Middle frontal gyrus (tissue), 1 donor: ENCODE results near the gene TIMM8B.
"Not testable (repeated sequence)": the region's sequence is repeated elsewhere in the genome, so short reads cannot be mapped to it uniquely, and the experiment has no call there.

Experiments
- DNase-seq: peaks from one replicate; pipeline ENCODE4 v3.0.0-alpha.2; 2015; ENCODE audit warnings: low spot score; ENCODE audit errors: extremely low spot score

The TIMM8B gene, protein sequence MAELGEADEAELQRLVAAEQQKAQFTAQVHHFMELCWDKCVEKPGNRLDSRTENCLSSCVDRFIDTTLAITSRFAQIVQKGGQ

DNA sequence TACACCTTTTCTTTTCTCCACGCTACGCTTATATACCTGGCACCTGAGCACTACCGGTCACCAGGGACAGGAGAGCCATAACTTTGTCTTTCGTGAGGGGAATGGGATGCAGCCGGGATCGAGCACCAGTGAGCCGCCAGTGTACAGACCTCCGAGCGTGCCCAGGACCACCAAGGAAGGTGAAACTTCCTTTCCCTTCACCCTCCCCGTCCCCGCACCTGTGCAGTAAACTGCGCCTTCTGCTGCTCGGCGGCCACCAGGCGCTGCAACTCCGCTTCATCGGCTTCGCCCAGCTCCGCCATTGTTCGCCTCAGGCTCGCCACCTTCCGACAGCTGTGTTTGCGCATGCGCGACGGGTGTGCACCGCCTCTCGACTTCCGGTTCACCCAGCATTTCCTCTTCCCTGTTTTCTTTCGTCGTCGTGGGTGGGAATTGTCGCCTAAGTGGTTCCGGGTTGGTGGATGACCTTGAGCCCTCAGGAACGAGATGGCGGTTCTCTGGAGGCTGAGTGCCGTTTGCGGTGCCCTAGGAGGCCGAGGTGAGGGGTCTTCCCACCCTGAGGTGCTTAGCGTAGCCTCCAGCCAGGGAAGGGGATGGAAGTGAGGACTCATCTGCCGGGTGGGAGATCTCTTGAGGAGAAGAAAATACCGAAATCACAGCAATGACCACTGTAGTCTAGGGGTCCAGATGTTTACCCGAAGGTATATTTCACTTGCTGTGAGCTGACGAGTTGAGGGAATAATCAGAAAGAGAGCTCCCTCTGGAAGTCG lies at the start of gene TIMM8B, which contains the start of gene SDHD:
Gene TIMM8B, minus strand, starts transcription at position 335 of the 770 bp plus-strand sequence. Its CDS starts 33 bp downstream, at position 302.
Gene SDHD, plus strand, starts transcription at position 452 of the 770 bp plus-strand sequence. Its CDS starts 35 bp downstream, at position 487.
- DNase-seq, result peak; percentile 96

DNA sequence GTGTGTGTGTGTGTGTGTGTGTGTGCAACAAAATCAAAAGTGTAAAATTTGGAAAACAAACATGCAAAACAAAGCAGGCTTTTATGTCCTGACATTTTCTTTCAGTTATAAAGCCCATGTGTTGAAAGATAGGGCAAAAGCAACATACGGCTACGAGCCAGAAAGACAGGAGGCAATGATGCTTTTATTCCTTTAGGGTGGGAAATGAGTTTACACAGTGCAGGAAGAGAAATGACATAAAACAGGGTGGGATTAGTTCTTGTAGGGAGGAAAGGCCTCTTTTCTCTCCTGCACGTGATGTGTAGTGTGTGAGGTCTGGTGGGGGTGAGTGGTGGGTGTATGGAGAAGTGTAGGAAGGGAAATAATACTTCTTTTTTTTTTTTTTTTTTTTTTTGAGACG lies 47.9 kb upstream of the TIMM8B start:
- no peak for DNase-seq

DNA sequence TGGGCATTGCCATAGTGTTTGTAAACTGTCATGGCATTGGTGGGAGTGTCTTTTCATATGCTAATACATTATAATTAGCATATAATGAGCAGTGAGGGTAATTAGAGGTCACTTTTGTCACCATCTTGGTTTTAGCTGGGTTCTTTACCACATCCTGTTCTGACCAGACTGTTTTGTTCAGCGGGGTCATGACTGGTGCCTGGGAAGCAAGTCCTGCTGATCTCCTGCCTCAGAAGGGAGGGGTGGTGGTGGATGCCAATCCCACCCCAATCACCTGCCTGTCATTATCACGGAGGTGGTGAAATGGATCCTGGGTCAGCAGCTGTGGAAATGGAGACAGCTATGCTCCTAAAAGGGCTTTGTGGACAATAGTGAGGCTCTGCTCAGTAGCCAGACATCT lies 46.2 kb upstream of the TIMM8B start:
- DNase-seq, result no peak

DNA sequence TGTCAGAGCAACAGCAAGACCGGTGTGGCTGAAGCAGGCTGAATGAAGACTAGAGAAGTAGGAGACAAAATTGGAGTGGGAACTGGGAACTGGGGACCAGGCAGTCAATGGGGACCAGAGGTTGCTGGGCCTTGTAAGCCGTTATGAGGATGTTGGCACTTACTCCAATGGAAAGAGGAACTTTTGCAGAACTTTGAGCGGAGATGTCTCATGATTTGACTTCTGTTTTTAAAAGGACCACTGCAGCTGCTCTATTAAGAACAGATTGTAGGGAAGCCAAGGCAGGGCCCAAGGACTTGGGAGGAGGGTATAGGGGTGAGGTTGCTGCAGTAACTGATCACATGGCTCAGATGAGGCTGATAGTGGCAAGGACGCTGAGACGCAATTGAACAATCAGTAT lies 43.1 kb upstream of the TIMM8B start:
- no peak for DNase-seq

DNA sequence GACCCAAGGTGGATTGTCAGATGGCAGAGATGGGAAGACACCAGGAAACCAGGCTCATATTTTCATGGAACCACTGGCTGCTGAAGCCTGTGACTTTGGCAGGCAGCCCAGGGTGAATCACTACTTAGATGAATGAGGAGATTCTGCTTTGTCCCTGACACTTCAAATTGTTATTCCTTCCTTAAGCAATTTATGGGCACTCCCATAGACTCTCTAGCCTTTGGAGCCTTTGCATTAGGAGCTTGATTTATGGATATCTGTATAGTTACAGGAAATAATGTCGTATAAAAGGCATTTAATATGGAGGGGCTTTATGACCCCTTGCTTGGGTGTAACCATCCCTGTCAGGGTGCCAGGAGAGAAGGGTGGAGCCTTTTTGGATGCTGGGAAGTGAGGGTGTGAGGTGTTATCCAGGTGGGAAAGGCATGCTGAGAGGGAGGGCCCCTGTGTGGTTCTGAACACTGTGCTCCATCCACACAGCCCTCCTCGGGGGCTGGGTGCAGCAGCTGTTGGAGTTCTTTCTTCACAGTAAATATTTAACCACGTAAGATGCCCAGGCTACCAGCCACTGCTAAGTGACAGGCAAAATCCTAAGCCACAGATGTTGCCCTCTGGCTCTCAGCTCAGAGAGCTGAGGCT lies 42.0 kb upstream of the TIMM8B start:
- no peak for DNase-seq

DNA sequence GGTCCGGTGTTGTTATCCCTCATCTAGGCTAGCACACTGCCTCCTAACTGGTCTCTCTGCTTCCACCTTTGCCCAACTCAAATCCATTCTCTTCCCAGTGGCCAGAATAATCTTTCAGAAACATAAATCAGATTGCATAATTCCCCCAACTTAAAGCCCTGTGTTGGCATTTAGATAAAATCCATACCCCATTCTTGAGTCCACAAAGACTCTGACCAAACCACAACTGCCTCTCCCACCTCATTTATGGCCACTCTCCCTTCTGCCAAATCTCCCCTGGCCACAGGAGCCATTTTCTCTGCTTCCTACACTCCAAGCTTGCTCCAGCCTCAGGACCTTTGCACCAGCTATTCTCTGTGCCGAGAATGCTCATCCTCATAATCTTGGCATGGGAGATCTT lies 40.5 kb upstream of the TIMM8B start:
- DNase-seq, result no peak

DNA sequence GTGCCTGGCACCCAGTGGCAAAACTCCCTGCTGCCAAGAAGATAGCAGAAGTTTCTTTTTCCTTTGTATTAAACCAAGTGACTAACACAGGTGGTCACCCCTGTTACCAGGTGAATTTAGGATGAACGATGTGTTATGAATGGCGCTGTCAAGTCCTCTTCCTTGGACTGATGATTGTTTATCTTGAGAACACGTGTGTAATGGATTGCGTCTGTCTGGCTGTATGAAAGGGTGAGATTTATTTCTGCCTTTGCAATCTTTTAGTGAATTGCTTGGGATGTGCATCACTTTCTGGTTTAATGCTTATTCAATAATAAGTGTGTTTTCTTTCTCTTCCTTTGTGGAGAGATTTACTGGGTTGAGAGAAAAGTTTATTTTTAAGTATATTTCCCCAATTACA lies 36.6 kb upstream of the TIMM8B start:
- DNase-seq, result no peak

DNA sequence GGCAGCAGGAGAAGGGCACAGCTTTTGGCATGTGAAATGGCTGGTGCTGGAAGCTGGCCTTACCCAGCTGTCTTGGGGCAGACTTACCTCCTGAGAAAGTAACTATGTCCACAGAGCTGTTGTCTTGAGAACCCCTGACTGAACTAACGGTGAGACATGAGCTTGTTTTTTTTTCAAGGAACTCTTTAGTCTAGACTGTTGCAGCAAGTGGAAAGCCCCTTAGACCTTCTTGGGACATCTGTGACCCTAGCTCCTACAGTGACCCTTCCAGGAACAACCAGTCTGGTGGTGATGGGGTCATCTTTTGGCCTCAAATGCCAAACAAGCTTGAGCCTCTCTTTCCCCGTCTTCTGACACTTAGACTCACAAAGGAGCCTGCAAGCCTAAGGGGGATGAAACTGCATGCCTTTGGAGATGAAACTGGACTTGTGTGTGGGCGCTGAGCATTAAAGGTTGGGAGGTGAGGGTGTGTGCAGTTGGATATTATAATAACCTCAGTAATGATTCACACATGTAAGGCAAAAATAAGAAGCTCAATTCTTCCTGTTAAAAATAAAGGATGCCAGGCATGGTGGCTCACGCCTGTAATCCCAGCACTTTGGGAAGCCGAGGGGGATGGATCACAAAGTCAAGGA lies 35.5 kb upstream of the TIMM8B start:
- DNase-seq, result no peak

DNA sequence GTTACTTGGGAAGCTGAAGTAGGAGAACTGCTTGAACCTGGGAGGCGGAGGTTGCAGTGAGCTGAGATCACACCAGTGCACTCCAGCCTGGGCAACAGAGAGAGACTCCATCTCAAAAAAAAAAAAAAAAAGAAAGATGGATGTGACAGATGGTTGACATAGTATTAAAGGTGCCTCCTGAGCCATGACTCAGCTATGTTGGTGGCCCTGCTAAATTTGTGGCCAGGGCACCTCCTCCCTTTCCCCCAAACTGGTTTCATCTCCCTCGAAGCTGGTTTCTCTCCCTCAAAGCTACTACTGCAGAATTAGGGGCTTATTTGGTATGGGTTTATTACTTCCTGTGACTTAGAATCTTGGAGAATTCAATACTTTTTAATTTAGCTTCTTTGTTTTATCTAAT lies 31.6 kb upstream of the TIMM8B start:
- DNase-seq, result no peak

DNA sequence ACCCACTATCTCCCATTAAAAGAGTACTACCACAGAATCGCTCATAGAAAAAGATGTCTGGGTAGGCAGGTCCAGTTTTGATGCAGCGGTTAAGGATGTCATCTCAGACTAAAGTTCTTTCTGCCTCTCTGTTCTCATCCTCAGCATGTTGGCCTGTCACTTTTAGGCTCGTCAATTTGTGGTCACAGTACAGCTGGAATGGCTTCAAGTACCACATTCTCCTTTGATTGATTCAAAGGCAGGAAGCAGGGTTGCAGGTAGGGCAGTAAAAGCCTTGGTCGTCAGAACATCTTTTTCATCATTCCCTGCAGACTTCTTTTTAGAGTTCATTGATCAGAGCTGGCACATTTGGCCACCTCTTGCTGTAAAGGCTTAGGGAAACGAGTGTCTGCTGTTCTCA lies 28.8 kb upstream of the TIMM8B start:
- DNase-seq, result no peak

DNA sequence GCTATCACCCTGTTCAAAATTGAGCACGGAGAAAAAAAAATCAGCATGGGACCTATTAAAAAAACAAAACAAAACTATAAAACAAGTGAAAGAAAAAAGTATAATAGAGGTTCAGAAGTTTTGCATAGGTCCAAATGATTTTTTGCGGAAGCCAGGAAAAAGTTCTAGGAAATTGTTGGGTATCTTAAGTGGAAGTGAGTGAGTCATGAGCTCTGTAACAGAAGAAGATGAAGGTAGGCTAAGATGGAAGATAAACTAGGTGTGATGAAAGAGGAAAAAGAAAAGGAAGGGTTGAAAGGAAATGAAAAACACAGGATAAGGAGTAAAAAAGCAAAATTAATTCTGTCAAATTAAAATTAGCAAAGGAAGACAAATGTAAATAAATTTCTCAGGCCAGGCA lies 27.9 kb upstream of the TIMM8B start:
- DNase-seq, result no peak

DNA sequence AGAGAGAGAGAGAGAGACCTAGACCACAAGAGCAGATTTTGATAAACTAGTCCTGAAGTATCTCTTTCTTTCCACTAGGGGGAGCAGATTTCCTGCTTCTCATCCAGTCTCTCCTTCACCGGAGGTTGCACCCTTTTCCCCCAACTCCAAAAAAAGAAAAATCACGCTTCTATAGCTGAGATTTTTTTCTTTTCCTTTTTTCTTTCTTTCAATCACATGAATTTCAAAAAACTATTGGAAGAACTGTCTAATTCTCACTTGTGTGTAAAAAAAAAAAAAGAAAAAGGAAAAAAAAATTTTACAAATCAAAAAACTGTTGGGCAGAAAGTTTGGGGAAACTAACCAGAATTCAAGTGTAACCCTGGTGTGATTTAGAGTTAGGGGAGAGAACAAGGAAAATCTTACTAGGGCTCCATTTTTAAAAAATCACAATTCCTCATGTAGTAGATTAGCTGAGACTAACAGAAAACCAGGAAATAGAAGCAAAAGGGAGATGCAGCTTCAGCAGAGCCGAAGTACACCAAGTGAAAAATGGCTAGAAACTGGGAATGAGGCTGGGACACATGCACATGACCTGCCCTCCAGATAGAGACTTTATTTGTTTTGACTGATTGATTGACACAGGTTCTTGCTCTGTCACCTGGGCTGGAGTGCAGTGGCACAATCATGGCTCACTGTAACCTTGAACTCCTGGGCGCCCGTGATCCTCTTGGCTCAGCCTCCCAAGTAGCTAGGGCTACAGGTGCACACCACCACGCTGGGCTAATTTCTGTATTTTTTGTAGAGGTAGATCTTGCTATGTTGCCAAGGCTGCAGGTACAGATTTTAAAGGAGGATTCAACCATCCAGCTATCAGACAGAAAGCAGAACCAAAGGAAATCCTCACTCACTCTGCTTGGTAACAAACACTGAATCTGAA lies 27.2 kb upstream of the TIMM8B start:
- peak; percentile 26 for DNase-seq

DNA sequence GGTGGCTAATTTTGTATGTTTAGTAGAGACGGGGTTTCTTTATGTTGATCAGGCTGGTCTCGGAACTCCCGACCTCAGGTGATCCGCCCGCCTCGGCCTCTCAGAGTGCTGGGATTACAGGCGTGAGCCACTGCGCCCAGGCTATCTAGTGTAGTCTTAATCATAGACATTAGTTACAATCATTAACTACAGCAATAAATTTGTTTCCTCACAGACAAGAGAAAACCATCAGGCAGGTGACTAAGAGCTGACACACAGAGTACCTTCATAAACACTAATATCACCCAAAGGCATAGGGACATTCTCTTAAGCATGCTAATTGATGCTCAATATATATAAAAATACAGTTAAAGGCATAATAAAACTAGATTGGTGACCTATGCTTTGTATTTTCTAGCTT lies 19.5 kb upstream of the TIMM8B start:
- DNase-seq, result no peak

DNA sequence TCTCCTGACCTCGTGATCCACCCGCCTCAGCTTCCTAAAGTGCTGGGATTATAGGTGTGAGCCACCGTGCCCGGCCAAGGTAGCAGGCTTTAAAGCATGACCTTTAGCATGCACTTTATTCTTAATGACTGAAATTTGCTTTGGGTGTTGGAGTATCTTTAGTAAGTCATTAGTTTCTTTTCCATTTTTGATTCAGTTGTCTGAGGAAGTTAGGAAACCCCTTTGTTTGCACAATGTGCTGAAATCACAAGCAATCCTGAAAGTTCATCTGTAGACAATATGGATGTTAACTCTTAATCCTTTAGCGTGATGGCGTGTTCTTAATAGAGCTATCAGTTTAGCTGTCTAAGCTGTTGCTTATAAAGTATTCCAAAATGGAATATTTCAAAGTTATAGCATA lies 16.9 kb upstream of the TIMM8B start:
- DNase-seq, result no peak

DNA sequence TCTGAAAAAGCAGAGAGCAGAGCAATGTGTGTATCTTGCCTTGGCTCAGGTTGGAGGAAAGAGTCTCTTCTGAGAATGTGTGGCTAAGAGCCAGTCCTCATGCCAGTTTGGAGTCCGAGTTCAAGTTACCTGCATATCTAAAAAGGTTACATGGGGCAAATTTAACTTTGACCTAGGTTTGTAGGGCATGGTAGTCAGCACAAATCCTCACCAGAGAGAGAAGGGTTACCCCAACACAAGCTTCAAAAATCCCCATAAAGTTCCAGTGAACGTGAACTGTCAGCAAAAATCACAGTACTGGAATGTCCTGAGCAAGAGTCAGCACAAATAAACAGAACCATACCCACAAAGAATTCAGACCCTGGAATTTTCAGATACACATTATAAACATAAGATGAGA lies 13.9 kb upstream of the TIMM8B start:
- no peak for DNase-seq

DNA sequence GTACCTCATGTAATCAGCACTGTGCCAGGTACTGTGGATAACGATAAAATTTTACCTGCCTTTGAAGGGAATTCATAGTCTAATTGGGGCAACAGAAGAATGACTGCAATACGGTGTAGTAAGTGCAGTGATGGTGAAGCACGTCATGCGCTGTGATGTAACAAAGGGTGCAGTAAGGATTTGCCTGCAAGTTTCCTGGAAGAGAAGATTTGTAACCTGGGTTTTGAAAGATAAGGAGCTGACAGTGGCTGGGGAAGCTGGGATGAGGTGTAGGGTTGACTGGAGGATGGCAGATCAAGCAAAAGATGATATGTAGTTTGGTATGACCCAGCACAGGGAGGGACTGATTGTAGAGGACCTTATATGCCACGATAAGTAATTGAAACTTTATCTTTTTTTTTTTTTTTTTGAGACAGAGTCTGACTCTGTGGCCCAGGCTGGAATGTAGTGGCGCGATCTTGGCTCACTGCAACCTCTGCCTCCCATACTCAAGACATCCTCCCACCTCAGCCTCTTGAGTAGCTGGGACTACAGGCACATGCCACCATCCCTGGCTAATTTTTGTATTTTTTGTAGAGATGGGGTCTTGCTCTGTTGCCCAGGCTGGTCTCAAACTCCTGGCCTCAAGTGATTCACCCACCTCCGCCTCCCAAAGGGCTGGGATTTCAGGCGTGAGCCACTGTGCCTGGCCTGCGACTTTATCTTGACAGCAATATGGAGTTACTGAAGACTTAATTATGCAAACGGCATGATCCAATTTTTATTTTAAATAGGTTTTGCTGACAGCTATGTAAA lies 11.4 kb upstream of the TIMM8B start:
- no peak for DNase-seq

DNA sequence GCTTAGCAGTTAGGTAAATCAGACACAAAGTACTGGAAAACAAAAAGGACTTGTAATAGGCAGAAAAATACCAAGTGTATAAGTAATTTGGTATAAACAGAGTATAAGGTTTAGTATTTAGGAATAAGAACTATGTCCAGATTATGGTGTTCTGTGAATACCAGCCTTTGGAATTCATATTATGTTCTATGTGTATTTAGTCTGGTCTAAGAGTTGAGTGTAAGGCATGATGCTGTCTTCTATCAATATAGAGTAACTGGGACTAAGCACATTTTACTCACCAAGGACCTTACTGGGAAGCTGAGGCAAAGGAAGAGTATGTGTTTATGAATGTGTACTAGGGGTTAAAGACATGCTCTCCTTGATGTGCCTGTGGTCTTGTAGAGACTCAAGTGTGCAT lies 9.6 kb upstream of the TIMM8B start:
- no peak for DNase-seq

DNA sequence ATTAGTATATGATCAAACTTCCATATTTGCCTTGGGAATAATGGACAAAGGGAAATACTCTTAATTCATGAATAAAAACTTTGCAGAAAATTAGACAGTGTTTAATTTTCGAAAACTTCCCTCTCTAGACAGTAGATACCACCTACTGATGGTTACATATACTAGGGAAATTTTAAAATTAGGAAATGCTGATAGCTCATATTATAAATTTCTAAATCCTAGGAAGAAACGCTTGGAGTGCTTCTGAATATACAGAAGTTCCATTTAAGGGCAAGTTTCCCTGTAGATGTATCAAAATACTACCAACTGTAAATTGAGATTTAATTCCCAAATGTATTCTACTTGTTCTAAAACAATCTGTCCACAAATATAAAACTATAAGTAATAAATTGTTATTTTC lies 8.7 kb upstream of the TIMM8B start:
- DNase-seq, result not testable (repeated sequence)

DNA sequence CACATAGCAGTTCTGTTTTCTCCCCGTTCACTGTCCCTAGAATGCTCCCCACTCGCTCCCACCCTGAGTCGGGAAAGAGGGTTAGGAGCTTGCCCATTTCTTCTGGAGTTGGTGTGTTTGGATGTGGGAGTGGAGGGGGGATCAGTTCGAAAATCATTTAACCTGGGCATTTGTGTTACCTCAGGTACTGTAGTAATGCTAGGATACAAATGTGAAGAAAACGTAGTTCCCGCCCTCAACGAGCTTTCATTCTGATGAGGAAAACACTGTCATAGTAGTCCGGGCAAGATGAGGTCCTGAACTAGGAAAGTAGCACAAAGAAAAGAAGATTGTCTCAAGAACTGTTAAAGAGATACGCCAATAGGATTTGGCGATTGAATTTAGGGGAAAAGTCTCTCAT lies 656 bp upstream of the TIMM8B start:
- no peak for DNase-seq

DNA sequence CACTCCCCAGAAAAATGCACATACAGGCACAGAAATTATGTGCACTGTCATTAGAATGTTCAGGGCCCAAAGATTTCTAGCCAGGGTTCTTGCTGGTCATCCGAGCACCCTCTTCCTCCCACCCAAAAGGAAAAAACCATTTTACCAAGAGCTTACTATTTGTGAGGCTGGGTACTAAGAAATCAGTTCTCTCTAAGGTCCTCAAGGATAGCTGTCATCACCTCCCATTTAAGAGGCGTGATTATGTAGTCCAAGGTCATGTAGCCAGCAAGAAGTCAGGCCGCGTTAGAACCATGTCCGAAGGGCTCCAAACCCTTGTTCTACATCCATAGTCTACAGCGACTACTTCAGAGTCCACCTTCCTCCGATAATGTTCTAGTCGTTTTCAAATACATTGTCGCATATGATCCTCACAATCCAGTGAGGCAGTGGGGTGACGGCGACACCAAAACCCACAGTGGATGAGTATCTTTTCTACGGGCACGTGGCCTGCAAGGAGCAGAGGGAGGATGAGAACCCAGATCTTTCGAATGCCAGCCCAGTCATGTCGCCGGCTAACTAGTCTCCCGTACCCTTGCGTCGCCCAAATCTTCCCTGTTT lies 634 bp downstream of the TIMM8B start:
- DNase-seq, result no peak
